Stimulated activated CD8-positive, alpha-beta memory T cell treated with anti-CD3 and anti-CD28 coated beads, Interleukin-7, amount 100 ng/mL, for 4 hours (primary cell): Measurements from ENCODE around the gene LKAAEAR1.
A peak's percentile ranks its signal among the peaks of the same experiment; 100 is the strongest.

Source experiments
- DNase-seq, 2 donors: peaks; one replicate each; pipeline ENCODE4 v3.0.0-alpha.2; 2020; ENCODE audit warnings: low read depth in 2 of 2

Gene LKAAEAR1

GRCh38 chr20:64038224-64038564, 46.0 kb downstream of the LKAAEAR1 start:
- DNase-seq, result no peak

DNA sequence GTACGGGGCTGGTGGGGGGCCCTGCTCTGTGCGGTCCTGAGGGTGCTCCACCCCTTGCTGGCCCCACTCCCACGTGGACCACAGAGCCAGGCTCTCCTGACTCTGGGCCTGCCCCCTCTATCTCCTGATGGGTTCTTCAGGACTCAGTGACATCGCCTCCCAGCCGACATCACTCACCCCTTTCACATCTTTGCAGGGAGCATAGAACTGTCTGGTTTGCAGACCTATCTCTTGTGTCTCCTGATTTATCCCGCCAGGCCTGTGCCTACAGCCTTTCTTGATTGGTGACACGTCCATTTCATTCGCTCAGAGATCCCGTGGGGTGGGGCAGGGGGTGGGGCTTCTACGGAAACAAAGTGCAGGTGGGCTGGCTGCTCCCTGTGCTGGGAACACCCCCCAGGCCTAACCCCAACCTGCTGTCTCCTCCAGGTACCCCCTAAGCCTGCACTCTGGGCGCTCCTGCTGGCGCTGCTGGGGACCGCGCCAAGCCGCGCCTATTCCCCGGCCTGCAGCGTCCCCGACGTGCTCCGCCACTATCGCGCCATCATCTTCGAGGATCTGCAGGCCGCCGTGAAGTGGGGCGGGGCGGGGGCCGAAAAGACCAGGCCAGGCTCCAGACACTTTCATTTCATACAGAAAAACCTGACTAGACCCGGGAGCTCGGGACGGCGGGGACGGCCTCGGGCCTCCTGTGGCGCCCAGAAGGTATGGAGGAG, 46.5 kb downstream of the LKAAEAR1 start:
- DNase-seq, result no peak

DNA sequence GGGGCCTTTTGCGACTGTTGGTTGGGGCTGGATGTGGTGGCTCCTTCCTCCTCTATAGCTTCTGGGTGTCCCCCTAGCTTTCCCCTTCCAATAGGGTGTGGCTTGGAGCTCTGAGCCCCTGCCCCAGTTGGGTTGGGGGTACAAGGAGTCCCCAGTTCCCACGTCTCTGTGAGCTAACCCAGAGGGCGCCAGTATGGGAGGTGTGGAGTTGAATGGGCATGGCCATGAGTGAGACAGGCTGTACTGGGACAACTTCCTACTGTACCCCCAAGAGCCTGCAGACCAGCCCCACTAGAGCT, 47.0 kb downstream of the LKAAEAR1 start:
- no peak for DNase-seq

GRCh38 chr20:64036346-64037198, 47.6 kb downstream of the LKAAEAR1 start:
- DNase-seq, result no peak

GRCh38 chr20:64035933-64036345, 48.3 kb downstream of the LKAAEAR1 start, which contains the start of gene C20orf204:
C20orf204 (plus strand) TSS chr20:64036182; CDS start chr20:64036324, 142 bp downstream.
- DNase-seq, result no peak

GRCh38 chr20:64035066-64035932, 48.9 kb downstream of the LKAAEAR1 start:
- DNase-seq, result peak in 1 of 2 donors; percentile 21

DNA sequence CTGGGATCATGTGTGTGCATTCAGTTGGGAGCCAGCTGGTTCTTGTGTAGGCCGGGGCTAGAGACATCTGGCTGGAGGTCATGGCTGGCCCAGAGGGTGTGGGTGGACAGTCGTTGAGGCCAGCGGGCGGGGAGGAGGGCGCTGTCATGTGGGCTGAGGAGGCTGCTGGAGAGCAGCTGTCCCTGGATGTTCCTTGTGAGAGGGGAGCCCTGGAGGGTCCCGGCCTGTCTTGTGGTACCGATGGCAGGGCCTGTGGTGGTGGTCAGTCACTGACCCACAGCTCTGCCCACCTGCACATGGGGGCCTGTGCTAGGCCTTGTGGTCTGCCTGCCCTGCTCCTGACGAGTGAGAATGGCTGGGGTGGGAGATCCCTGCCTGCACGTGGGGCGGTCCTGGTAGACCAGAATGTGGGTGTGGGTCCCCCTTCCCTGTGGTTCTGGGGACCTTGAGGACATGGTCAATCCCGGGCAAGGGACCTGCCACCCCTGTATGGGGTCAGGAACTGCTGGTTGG, 50.2 kb downstream of the LKAAEAR1 start:
- no peak for DNase-seq
